IMR-90 (cell line): ENCODE measurements around the gene IL22RA2.

ENCODE experiments used
- CEBPB ChIP-seq: IDR thresholded peaks from 2 replicates; pipeline ENCODE4 v1.6.1; 2012; ENCODE audit warnings: low read depth, low read length, improper control_type of control experiment
- CTCF ChIP-seq: conservative IDR thresholded peaks from 2 replicates; pipeline ENCODE4 v1.5.1; 2012; ENCODE audit warnings: mild to moderate bottlenecking, low read depth, low read length, improper control_type of control experiment
- MAFK ChIP-seq: IDR thresholded peaks from 2 replicates; pipeline ENCODE4 v1.6.1; 2012; ENCODE audit warnings: low read depth, low read length, improper control_type of control experiment
- MAZ ChIP-seq: IDR thresholded peaks from 2 replicates; pipeline ENCODE4 v1.6.1; 2012; ENCODE audit warnings: low read depth, mild to moderate bottlenecking, low read length, improper control_type of control experiment, moderate library complexity, borderline replicate concordance
- MXI1 ChIP-seq: IDR thresholded peaks from 2 replicates; pipeline ENCODE4 v1.6.1; 2012; ENCODE audit warnings: low read depth, mild to moderate bottlenecking, low read length, moderate library complexity, borderline replicate concordance
- POLR2A ChIP-seq: IDR thresholded peaks from 2 replicates; pipeline ENCODE4 v1.6.1; 2012; ENCODE audit warnings: mild to moderate bottlenecking, low read depth, low read length
- RAD21 ChIP-seq: IDR thresholded peaks from 2 replicates; pipeline ENCODE4 v1.6.1; 2012; ENCODE audit warnings: low read length, improper control_type of control experiment
- RFX5 ChIP-seq: IDR thresholded peaks from 2 replicates; pipeline ENCODE4 v1.8.0; 2012; ENCODE audit warnings: low read depth, mild to moderate bottlenecking, low read length, moderate library complexity

GRCh38 chr6:137191670-137192069 lies 18.2 kb upstream of the IL22RA2 start:
- TF ChIP-seq CTCF: no peak
- TF ChIP-seq MXI1: no peak
- no peak for TF ChIP-seq POLR2A
- no peak for TF ChIP-seq CEBPB
- TF ChIP-seq RAD21: no peak
- no peak for TF ChIP-seq MAZ
- TF ChIP-seq RFX5: no peak
- TF ChIP-seq MAFK: no peak
